ENCODE data around the gene TMEM196. TPM values are rescaled to one million over a fixed set of nuclear protein-coding genes. Genes with fewer than 3 reads are reported as not detected.
"Not testable (repeated sequence)": the region's sequence is repeated elsewhere in the genome, so short reads cannot be mapped to it uniquely, and the experiment has no call there.

TMEM196 gene
- total RNA-seq, 1 experiment from 2014 or later, result not detected

DNA sequence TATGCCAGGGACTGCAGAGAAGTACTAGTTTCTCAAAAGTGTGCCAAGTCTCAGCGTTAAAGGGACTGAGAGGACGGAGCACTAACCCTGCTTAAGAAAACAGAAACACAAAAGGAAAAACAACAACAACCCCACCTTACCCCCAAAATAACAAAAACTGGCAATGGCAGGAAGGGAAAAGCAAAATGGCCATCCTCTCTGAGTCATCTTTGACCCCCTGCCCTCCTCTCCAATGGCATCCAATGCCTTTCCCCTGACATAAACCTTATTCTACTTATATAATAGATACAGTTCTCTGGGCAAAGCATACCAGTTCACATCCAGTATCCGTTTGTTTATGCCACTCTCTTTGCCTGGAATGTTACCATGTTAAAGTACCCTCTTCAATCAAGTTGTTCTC is 66.2 kb downstream of the TMEM196 start:
- DNase-seq (ENCODE audit: low spot score), result peak; percentile 16

DNA sequence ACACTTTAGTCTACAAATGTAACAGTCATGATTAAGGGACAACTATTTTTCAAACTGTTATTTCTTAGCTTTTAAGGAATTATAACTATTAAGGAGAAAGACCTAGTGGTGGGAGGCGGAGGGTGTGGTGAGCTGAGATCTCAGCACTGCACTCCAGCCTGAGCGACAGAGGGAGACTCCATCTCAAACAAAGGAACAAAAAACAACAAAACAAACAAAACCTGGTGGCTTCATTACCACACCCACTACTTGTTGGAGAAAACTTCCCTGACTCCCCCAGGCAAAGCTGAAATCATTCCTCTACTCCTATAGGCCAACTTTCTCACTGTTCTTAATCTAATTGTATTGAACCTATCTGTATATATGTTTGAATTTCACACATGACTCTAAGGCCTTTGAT is 67.8 kb downstream of the TMEM196 start:
- no peak for DNase-seq (ENCODE audit: low spot score)

DNA sequence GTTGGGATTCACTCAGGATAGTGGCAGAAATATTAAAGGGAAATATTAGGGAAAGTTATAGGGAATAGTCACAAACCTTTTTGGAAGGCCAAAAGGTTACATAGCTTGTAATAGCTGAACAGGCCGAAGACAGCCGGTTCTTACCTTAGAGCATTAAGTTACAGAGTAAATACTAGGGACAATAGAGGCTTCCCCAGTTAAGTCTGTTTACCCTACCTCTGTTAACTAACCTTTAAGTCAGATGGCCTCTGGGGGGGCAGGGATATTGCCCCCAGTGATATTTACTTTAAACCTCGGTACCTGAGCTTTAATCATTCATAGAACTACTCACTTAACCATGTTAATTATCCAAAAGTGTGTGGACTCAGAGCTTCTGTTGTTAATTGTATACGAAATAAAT is 71.9 kb downstream of the TMEM196 start:
- DNase-seq (ENCODE audit: low spot score), result no peak

DNA sequence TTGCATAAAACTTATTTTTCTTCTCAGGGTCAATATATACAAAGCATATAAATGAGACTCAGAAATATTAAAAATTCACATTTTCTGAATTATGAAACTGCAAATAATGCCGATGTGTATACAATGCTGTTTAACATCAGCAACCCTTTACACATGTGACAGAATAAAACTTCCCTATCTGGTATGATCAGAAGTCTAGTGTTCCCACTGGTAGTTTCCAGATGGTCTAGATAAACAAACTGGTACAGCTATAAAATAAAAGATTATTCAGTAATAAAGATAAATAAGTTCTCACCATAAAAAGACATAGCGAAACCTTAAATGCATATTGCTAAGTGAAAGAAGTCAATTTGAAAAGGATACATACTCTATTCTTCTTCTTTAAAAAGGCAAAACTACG is 72.5 kb downstream of the TMEM196 start:
- DNase-seq (ENCODE audit: low spot score), result no peak

DNA sequence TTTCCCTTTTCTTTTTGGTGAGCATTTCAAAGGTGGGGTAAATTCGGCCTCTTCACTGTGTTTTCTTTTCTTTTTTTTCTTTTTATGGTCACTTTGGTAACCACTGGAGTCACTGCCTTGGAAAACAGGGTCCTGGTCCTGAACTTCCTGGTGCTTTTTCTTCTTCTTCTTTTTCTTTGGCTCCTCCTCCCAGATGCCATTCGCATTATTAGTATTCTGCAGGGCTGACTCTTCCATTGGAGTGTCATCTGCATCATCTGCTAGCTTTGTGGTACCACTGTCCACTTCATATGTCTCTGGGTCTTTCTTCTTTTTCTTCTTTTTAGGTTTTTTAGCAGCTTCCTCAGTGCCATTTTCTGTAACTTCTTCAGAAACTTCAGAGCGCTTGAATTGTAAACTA is 75.1 kb downstream of the TMEM196 start:
- no peak for DNase-seq (ENCODE audit: low spot score)

DNA sequence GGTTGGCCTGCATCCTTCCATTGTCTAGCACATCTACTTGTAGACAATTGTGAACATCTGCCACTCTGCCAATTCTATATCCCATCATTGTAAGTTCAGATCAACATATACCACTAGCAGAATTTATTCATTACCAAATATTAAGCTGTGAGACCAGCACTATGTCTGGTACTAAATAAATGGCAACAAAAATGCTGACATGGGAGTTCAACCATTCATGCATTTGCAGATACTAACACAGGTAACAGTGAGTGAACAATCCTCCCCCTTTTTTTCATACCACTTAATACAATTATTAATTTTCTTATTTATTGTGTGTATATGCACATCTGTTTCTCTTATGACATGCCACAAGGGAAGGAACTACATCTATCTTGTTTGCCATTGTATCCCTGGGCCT is 76.5 kb downstream of the TMEM196 start:
- no peak for DNase-seq (ENCODE audit: low spot score)

DNA sequence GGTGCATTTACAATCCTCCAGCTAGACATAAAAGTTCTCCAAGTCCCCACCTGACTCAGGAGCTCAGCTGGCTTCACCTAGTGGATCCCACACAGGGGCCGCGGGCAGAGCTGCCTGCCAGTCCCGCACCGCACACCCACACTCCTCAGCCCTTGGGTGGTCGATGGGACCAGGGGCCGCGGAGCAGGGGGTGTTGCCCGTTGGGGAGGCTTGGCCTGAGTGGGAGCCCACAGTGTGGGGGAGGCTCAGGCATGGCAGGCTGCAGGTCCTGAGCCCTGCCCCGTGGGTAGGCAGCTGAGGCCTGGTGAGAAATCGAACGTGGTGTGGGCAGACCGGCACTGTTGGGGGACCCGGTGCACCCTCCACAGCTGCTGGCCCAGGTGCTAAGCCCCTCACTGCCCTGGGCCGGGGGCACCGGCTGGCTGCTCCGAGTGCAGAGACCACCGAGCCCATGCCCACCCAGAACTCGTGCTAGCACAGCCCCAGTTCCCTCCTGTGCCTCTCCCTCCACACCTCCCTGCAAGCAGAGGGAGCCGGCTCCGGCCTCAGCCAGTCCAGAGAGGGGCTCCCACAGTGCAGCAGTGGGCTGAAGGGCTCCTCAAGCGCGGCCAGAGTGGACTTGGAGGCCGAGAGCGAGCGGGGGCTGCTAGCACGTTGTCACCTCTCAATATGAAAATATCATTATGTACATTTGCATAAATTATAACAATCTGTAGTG is 81.1 kb downstream of the TMEM196 start:
- DNase-seq (ENCODE audit: low spot score), result no peak

DNA sequence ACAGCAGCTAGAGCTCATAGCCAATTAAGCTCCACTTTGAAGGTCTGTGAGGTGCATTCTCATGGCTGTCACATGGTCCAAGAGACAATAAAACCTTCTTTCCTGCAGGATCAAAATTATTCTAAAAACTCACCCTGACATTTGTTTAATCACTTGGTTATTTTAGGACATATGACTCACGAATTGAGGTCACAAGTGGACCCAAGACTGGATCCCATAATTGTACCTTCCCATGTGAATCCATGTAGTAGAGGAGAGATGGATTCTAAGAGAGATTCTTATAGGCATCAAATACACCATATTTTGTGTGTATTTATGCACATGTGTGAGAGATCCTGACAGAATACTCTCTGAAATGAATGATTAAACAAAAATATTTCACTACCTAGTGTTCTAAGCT is 82.7 kb downstream of the TMEM196 start:
- peak; percentile 34 for DNase-seq (ENCODE audit: low spot score)

DNA sequence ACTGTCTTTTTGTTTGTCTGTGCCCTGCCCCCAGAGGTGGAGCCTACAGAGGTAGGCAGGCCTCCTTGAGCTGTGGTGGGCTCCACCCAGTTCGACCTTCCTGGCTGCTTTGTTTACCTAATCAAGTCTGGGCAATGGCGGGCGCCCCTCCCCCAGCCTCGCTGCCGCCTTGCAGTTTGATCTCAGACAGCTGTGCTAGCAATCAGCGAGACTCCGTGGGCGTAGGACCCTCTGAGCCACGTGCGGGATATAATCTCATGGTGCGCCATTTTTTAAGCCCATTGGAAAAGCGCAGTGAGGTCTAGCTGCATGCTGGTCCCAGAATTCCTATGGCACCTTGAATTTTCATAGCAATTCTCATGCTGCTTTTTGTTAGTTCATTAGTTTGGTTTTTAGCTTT is 84.3 kb downstream of the TMEM196 start:
- not testable (repeated sequence) for DNase-seq (ENCODE audit: low spot score)

DNA sequence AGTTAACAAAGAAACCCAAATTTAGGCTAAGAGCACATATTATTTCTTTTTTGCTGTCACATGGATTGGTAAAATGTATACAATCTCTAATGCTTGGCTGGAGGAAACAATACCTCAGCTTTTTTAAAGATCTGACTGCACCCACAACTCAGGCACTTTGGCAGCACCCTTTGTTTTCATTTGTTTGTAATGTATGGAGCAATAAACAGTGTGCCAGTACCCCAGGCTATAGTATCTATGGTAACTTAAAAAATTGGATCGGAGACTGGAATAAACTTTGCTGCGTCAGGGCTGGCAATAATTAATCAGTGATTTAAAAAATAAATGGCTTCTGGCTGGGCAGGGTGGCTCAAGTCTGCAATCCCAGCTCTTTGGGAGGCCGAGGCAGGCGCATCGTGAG is 91.8 kb downstream of the TMEM196 start:
- DNase-seq (ENCODE audit: low spot score), result no peak

DNA sequence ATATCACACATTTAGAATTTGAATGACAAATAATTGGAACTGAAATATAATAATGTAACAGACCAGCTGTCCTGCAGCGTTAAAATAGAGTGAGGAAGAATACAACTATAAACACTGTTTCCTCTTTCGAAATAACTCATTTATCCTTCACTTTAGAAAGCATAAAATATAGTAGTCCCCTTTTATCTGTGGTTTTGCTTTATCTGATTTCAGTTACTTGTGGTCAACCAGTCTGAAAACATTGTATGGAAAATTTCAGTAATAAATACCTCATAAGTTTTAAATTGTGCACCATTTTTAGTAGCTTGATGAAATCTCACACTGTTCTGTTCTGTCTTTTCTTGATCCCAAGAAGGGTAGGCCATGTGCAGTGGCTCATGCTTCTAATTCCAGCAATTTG is 96.2 kb downstream of the TMEM196 start:
- peak; percentile 37 for DNase-seq (ENCODE audit: low spot score)

DNA sequence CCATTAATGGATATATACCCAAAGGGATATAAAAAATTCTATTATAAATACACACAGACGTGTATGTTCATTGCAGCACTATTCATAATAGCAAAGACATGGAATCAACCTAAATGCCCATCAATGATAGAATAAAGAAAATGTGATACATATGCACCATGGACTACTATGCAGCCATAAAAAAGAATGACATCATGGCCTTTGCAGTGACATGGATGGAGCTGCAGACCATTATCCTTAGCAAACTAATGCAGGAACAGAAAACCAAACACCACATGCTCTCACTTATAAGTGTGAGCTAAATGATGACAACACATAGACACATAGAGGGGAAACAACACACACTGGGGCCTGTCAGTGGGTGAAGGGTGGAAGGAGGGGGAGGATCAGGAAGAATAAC is 97.6 kb downstream of the TMEM196 start:
- no peak for DNase-seq (ENCODE audit: low spot score)

DNA sequence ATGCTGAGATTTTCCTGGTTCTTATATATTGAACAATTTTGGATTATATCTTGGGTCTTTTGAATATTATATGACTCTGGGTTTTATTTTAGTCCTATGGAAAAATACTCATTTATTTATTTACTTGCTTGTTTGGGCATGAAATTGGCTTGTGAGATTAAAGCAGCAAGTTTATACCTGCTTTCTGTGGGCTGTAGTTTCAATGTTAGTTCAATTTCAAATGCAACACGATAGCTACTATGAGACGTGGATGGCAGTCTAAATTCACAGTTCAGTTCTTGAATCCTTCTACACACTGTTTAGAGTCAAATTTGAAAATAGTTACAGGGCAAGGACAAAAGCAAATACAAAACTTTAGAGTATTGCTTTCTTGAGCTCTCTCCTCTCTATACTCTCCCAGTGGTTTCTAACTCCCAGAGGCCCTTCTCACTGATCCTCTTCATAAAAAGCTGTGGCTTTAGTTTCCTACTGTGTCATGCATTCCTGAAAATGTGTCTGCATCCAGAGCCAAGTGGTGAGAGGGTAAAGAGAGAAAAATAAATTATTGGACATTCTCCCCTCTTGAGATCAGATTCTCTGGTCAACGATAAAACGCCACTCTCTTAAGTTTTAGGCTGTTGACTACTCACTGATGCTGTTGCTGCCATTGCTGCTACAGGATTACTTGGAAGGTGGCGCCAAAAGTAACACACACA is 99.0 kb downstream of the TMEM196 start:
- peak; percentile 7 for DNase-seq (ENCODE audit: low spot score)

DNA sequence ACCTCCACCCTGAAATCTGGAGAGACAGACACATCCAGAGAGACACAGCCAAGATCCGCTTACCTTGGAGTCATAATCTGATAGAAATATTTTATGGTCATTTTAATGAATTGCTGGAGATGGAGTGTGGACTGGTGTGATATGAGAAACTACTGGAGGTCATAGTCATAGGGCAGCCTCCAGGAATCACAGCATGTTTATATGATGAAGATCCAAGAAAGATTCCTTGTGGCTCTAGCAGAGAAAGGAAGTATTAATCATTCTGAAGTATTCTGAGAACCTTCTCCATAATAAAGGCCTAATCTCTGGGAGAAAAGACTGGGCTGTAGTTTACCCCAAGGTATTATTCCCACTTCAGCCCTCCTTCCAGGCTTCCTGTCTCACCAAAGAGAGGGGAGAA is 102.6 kb downstream of the TMEM196 start:
- DNase-seq (ENCODE audit: low spot score), result no peak

Other genes starting within 250 kb of the TMEM196 start
- gene POLR1F, start 64.6 kb downstream of the TMEM196 start, total RNA-seq (2014; rRNA removed; shearing (Covaris generic)), result 45.4 and 53.8 TPM in 2 replicates

Measured in A172 (cell line).